Measurements from ENCODE around the gene SDHB.

GRCh38 chr1:17031436-17031835 is 22.4 kb downstream of the SDHB start:
- no peak for TF ChIP-seq CTCF (IDR thresholded peaks at IDR 0.05)
- no peak for TF ChIP-seq FOXM1 (IDR thresholded peaks at IDR 0.05; ENCODE audit: low read depth)
- TF ChIP-seq TEAD4 (IDR thresholded peaks at IDR 0.05; ENCODE audit: borderline replicate concordance, insufficient read depth) = no peak
